B cell (primary cell): ENCODE measurements around the gene CCDC136.

ENCODE experiments used
- CTCF ChIP-seq: fragments of 200-600 bp; IDR thresholded peaks from one replicate; pipeline ENCODE4 v1.8.0; 2022; ENCODE audit warnings: antibody characterized with exemption, mild to moderate bottlenecking
- EZH2 ChIP-seq: IDR thresholded peaks from 2 replicates; pipeline ENCODE4 v1.6.1; 2012; ENCODE audit warnings: borderline replicate concordance, low read depth, mild to moderate bottlenecking, moderate library complexity, low read length; ENCODE audit not compliant: insufficient read depth, poor library complexity, severe bottlenecking

GRCh38 chr7:128781851-128782250 lies 9.9 kb upstream of the CCDC136 start:
- TF ChIP-seq CTCF = no peak
- TF ChIP-seq EZH2 = no peak
